Effector memory CD4-positive, alpha-beta T cell (primary cell): Measurements from ENCODE around the gene MAGEF1.

ENCODE experiments used
- DNase-seq, 3 donors: peaks; one replicate each; pipeline ENCODE4 v3.0.0-alpha.2; 2020
- H3K27ac ChIP-seq: 2 replicates; pipeline ENCODE4 v1.7.0; 2013; ENCODE audit warnings: mild to moderate bottlenecking, low read length, moderate library complexity; ENCODE audit not compliant: insufficient read depth, poor library complexity, severe bottlenecking
- H3K27me3 ChIP-seq: replicated peaks from 2 replicates; pipeline ENCODE4 v1.7.0; 2013; ENCODE audit warnings: mild to moderate bottlenecking, low read length; ENCODE audit not compliant: insufficient read depth, control insufficient read depth, poor library complexity, severe bottlenecking
- H3K36me3 ChIP-seq: 2 replicates; pipeline ENCODE4 v1.7.0; 2013; ENCODE audit warnings: mild to moderate bottlenecking, low read length, moderate library complexity; ENCODE audit not compliant: control insufficient read depth, insufficient read depth
- H3K4me1 ChIP-seq: 2 replicates; pipeline ENCODE4 v1.7.0; 2013; ENCODE audit warnings: low read length, mild to moderate bottlenecking; ENCODE audit not compliant: control insufficient read depth, insufficient read depth, poor library complexity, severe bottlenecking
- H3K4me3 ChIP-seq: 2 replicates; pipeline ENCODE4 v1.7.0; 2013; ENCODE audit warnings: low read length, low read depth, mild to moderate bottlenecking; ENCODE audit not compliant: insufficient read depth, poor library complexity, severe bottlenecking
- H3K9me3 ChIP-seq: 2 replicates; pipeline ENCODE4 v1.7.0; 2013; ENCODE audit warnings: mild to moderate bottlenecking, low read length, moderate library complexity; ENCODE audit not compliant: control insufficient read depth

Gene MAGEF1

DNA sequence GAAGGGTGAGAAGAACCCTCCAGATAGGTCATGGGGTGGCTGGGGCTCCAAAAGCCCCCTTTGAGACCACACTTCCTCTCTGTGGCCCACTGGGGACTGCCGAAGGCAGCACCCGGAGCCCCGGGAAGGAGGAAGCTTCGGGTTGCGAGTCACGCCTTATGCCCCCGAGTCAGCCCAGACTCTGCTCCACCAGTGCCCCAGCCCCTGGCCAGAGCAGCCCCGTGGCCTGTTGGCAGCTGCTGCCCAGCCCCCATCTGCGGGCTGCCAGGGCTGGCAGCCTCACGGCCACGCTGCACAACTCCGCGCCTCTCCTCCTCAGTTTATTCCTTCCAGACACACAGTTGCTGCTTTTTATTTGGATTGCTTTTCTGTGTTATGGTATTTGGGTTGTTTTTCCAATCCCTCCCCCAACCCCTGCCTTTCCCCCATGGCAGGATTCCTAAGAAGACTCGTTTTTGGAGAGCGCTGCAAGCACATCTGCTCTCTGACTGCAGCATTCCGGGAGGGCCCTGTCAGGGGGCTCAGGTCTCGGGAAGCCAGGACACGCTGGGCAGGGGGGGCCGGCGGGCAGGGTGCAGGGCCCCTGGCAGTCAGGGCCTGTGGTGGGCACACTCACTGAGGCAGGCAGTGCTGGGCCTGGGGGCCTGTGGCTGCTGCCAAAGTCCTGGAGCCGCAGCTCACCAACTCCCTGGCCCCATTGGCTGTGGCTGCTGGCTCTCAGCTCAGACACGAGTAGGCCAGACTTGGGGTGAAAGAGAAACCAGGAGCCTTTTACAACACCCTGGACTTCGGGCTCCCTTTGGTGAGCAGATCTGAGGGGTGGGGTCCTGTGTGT, 20.2 kb downstream of the MAGEF1 start:
- H3K27ac ChIP-seq = no peak overlapping the region
- H3K36me3 ChIP-seq = no peaks in the 10 kb centered on the region
- no peak overlapping the region for H3K4me3 ChIP-seq
- no peaks in the 10 kb centered on the region for H3K4me1 ChIP-seq
- H3K27me3 ChIP-seq = no peaks in the 10 kb centered on the region
- no peaks in the 10 kb centered on the region for H3K9me3 ChIP-seq
- no peak for DNase-seq

DNA sequence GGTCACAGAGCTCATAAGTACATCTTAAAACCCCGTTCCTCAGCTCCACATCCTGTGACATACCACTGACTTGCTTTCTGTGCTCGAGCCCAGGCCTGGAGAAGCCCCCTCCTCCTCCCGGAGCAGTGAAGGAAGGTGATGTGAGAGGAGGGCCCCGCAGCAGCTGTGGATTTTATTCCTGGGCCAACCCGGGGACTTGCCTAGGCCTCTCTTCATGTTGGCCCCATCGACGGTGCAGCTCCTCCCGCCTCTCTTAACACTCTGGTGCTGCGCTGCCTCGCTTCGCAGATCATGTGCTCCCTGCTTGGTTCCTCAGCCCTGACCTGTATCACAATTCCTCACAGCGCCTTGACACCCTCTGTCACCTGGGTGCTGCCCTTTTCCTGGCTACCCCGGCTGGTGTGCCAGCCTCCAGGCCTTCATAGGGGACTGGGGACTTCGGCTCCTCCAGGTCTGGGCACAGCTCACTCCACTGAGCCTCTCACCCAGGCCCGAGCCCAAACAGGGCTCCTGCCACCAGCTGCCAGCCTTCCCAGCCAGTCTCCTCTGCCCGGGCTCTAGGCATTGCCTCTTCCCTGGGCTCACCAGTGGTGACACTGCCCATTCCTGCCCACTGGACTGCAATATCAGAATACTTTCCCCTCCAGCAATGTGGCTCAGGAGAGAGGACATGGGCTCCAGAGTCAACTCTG, 21.5 kb downstream of the MAGEF1 start:
- DNase-seq = no peak
- H3K4me3 ChIP-seq = no peak overlapping the region
- no peak overlapping the region for H3K27ac ChIP-seq
- no peaks in the 10 kb centered on the region for H3K27me3 ChIP-seq
- H3K9me3 ChIP-seq = no peaks in the 10 kb centered on the region
- no peaks in the 10 kb centered on the region for H3K36me3 ChIP-seq
- H3K4me1 ChIP-seq = no peaks in the 10 kb centered on the region

DNA sequence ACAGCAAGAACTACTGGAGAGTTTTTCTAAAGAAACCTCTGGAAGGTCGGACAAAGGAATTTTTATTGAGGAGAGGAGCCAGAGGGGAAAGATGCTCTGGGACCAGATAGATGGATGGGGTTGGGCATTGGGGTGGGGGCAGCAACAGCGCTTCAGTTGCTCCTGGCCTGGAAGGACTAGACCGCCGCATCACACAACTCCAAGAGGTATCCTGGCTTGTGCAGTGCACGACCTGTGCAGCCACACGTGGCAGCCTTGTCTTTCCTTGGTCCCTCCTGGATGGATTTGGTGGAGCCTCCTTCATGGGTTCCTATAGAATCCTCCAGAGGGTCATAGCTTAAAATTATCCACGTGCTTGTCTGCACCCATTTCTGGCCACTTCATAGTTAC, 23.0 kb downstream of the MAGEF1 start:
- H3K9me3 ChIP-seq = no peaks in the 10 kb centered on the region
- H3K36me3 ChIP-seq = no peaks in the 10 kb centered on the region
- DNase-seq = no peak
- no peaks in the 10 kb centered on the region for H3K27me3 ChIP-seq
- no peaks in the 10 kb centered on the region for H3K4me1 ChIP-seq
- H3K27ac ChIP-seq = no peak overlapping the region
- H3K4me3 ChIP-seq = no peak overlapping the region

DNA sequence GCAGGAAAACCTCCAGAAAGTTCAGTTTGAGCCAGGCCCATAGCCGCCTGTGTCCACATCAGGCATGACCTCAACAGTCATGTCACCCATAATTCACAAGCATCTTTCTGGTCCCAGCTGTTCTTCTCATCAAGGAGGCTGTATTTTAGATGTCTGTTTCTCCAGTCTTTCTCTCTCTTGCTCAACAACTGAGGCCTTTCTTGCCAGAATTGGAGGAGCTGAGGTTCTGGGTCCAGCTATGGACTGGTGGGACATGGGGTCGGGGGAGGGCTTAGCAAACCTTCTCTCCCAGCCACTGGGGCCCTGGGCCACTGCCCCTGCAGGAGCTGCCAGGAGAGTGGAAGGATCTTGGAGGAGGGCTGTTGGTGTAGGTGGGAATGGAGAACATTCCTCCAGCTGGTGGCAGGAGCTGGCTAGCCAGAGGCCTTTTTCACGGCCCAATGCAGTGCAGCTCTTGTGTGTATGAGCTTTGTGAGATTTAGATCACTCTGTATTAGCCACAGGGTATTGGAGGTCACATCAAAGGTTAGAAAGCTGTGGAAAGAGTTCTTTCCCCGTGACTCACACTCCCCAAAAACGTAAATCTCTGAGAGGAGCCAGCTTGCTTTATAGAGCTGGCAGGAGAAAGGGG, 23.5 kb downstream of the MAGEF1 start:
- Histone ChIP-seq H3K4me3 (no peak overlapping the region), H3K27me3 (no peaks in the 10 kb centered on the region), H3K9me3 (no peaks in the 10 kb centered on the region), H3K4me1 (no peaks in the 10 kb centered on the region), H3K36me3 (no peaks in the 10 kb centered on the region), H3K27ac (no peak overlapping the region)
- no peak for DNase-seq

DNA sequence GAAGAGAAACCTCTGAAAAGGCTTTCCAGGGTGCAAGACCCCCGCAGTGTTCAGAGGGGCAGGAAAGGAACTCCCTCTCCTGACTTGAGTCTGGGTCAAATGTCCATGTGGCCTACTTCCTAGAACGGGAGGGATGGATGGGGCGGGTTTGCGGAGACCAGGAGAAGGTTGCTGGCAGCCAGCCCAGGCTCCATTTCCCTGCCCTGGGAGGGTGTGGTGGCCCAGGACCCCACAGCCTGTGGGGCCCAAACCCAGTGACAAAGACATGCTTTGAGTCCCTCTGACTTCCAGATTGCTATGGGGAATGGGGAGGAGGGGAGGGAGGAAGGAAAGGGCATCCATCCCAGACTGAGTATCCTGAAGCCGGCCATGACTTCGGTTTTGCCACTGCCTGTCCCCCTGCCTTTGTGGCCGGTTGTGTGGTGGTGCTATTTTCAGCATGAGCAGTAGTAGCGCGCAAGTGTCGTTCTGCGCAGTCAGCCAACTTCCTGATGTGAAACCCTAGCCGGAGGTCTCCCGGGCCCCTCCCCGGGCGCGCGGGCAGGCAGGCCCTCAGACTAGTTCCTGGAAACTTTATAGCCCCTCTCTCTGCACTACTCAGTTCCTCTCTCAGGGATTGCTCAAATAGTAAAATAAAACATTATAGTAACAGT, 24.4 kb downstream of the MAGEF1 start:
- no peak for DNase-seq
- H3K36me3 ChIP-seq = no peaks in the 10 kb centered on the region
- no peaks in the 10 kb centered on the region for H3K4me1 ChIP-seq
- H3K4me3 ChIP-seq = no peak overlapping the region
- H3K27me3 ChIP-seq = no peaks in the 10 kb centered on the region
- H3K27ac ChIP-seq = no peak overlapping the region
- H3K9me3 ChIP-seq = no peaks in the 10 kb centered on the region

DNA sequence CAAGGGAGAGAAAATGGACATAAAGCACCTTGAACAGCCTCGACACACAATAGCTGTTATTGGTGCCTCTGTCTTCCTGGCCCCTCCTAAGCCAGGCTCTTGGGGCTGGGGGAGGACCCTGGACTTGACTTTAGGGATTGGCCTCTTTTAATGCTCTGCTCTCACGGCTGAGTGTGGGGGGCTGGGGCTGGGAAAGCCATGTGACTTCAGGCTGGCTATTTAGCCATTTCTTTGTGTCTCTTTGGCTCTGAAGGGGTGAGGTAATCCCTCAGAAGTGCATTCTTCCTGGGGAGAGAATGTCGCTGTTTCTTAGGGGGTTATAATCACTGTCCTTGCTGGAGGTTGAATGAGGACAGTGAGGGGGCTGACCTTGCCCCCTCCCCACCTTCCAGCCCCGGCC, 26.2 kb downstream of the MAGEF1 start:
- DNase-seq = no peak
- no peaks in the 10 kb centered on the region for H3K27me3 ChIP-seq
- no peaks in the 10 kb centered on the region for H3K4me1 ChIP-seq
- no peak overlapping the region for H3K27ac ChIP-seq
- H3K9me3 ChIP-seq = no peaks in the 10 kb centered on the region
- no peaks in the 10 kb centered on the region for H3K36me3 ChIP-seq
- H3K4me3 ChIP-seq = no peak overlapping the region

DNA sequence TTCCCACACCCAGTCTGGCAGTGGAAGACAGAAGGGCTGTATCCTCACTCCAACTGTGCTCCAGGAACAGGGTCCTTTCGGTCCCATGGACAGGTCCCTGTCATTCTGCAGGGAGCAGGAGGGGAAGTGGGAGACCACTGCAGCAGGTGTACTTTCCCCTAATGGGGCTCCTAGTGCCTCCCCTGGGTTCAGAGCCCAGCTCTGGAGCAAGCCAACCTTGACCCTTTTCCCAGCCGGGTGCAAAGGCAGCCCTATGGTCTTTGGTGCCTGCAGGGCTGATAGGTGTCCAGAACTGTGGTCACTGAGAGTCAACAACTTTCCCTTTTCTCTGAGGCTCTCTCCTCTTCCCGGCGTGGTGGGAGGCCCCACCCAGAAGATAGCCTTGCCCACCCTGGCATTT, 26.8 kb downstream of the MAGEF1 start:
- no peak overlapping the region for H3K27ac ChIP-seq
- H3K9me3 ChIP-seq = no peaks in the 10 kb centered on the region
- DNase-seq = no peak
- no peaks in the 10 kb centered on the region for H3K27me3 ChIP-seq
- H3K4me3 ChIP-seq = no peak overlapping the region
- no peaks in the 10 kb centered on the region for H3K36me3 ChIP-seq
- no peaks in the 10 kb centered on the region for H3K4me1 ChIP-seq

DNA sequence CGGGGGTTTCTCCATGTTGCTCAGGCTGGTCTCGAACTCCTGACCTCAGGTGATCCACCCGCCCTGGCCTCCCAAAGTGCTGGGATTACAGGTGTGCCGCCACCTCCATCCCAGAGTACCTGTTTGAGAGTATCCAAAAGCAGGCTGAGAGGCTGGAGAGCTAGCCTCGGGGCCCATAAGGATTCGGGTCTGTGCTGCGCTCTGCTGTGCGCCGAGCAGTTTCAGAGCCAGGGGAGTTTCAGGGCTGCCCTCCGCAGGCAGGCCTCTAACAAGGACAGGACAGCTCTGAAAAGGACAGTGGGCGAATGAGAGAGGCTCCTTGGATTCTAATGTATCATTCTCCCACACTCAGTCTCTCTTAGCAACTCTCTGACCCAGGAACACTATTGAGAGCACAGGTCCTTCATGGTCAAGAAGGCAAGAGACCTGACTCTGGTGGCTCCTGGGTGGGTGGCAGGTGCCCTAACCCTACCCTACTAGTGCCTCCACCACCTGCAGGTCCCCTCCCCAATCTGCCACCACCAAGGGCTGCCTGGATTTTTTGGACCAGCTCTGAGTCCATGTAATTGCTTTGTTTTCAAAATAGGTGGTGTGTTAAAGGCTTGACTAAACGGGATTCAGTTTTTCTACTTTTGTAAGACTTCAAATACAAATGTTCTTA, 27.8 kb downstream of the MAGEF1 start:
- Histone ChIP-seq H3K4me1 (no peaks in the 10 kb centered on the region), H3K27me3 (no peaks in the 10 kb centered on the region), H3K4me3 (no peak overlapping the region), H3K9me3 (no peaks in the 10 kb centered on the region), H3K36me3 (no peaks in the 10 kb centered on the region), H3K27ac (no peak overlapping the region)
- DNase-seq = no peak

DNA sequence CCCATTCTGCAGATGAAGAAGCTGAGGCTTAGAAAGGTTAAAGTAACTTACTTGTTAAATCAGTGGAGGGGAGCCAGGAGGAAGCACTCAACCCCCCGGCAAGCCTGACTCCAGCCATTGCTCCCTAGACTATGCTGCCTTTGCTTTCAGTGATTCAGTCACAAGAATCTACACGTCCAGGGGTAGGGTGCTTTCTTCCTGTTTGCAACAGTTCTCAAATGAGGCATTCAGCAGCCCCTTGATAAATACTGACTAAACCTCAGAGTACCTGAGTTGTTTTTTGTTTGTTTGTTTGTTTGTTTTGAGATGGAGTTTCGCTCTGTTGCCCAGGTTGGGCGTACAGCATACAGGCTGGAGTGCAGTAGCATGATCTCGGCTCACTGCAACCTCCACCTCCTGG, 28.6 kb downstream of the MAGEF1 start:
- no peaks in the 10 kb centered on the region for H3K27me3 ChIP-seq
- no peaks in the 10 kb centered on the region for H3K9me3 ChIP-seq
- no peaks in the 10 kb centered on the region for H3K36me3 ChIP-seq
- no peak for DNase-seq
- H3K27ac ChIP-seq = no peak overlapping the region
- no peak overlapping the region for H3K4me3 ChIP-seq
- no peaks in the 10 kb centered on the region for H3K4me1 ChIP-seq
